Activated T-helper 1 cell treated with anti-CD3 and anti-CD28 coated beads, Interleukin-2, amount 50 U/mL, for 16 hours (primary cell): ENCODE results near the gene ABHD13.
"Not testable (repeated sequence)": the region's sequence is repeated elsewhere in the genome, so short reads cannot be mapped to it uniquely, and the experiment has no call there.

Experiments used
- DNase-seq, 2 donors: peaks; one replicate each; pipeline ENCODE4 v3.0.0-alpha.2; 2020; ENCODE audit warnings: low read depth in 1 of 2, low spot score in 1 of 2

The ABHD13 gene

DNA sequence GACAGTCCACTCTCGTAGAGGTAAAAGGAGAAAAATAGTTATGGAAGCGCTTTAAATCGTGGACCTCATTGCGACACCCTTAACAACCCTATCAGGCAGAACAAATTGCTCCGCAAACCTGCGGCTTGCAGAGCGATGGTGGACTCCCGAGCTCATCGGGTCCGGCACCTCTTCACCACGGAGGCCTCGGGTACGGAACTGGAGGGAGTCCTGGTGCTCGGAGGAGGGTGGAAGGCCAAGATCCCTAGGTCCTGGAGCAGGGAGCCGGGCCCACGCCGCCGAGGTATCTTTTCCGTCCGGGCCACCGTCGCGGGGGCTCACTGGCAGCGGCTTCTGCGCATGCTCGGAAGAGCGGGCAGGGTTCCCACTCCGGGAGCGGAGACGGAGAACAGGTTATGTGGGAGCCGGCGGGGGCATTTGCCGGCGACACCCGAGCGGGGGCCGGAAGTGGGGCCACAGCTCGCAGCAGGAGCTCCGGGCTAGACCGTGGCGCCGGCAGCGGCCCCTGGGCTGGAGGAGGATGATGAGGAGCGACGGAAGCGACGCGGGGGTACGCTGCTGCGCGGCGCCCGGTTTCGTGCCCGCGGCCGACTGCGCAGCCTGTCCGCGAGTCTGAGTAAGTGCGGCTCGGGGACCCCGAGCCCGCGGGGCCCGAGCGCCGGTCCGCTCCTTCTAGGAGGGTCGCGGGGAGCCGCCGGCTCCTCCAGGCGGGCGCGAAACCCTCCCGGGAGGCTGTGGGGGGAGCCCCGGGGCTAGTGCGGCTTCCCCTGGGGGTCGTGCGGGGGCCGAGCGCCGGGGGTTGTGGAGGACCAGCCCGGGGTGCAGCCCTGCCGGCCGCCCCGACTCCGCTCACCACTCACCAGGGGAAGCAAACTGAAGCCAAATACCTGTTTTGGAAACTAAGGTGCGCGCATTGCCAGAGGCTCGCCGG lies at the start of gene ABHD13:
ABHD13 (plus strand) TSS at position 349 of the 931 bp plus-strand sequence. CDS start 10,827 bp downstream, outside the sequence.
- peak; percentile 76 to 86 for DNase-seq

DNA sequence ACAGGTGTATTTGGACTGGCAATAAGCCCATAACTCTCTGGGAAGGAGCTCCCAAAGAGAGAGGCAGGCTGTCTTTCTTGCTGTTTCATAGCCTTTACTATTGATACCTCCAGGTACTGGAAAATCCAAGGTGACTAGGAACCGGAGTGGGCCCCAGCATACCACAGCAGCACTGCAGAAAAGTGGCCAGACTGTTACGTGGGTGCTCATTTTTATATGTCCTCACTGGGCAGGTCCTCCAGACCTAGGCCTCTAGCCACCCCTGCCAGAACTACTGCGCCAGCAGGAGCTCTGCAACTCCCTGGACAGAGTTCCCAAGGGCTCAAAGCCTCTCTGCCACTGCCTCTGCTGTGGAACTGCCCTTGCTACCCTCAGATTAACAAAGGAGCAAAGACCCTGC lies 49.3 kb upstream of the ABHD13 start:
- DNase-seq, result no peak

DNA sequence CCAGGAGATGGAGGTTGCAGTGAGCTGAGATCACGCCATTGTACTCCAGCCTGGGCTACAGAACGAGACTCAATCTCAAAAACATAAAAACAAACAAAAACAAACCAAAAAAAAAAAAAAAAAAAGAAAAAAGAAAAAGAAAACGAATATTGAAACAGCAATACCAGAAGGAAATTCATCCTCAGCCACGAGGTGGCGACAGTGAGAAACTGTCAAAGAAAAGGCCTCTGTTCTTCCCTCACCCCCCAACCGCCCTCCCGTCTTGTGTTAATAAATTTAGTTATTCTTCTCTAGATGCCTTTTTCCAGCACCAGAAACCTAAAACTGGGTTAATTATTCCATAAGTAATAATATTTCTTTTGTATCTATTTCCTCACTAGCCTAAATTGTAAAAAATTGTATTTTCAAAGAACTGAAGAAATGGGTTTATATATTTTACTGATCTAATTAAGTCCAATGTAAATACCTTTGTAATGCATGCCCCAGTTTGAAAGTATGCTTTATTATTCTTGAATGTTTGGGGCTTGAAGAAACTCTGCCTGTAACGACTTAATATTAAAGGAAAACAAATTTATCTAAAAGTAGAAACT lies 41.4 kb upstream of the ABHD13 start:
- peak; percentile 13 to 22 for DNase-seq

DNA sequence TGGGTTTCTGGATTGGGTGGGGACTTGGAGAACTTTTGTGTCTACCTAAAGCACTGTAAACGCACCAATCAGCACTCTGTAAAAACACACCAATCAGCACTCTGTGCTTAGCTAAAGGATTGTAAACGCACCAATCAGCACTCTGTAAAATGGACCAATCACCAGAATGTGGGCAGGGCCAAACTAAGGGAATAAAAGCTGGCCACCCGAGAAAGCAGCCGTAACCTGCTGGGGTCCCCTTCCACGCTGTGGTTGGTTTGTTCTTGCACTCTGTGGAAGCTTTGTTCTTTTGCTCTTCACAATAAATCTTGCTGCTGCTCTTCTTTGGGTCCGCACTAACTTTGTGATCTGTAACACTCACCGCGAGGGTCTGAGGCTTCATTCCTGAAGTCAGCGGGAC lies 40.1 kb upstream of the ABHD13 start:
- no peak for DNase-seq

DNA sequence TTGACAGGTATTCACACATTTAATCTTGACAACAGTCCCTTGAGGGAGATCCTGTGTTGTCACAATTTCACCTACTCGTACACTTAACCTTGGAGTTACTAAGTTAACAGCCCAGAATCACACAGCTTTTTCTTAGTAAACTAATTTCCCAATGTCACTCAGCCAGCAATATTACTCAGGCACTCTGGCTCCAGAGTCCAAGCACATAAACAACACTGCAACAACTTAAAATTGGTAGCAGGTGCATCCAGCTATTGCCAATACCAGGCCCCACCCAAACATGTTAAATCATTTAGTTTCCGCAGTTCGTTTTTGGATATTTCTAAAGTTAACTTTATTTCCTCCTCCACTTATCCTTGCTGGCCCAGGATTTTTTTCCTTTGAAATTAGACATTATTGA lies 35.5 kb upstream of the ABHD13 start:
- no peak for DNase-seq

DNA sequence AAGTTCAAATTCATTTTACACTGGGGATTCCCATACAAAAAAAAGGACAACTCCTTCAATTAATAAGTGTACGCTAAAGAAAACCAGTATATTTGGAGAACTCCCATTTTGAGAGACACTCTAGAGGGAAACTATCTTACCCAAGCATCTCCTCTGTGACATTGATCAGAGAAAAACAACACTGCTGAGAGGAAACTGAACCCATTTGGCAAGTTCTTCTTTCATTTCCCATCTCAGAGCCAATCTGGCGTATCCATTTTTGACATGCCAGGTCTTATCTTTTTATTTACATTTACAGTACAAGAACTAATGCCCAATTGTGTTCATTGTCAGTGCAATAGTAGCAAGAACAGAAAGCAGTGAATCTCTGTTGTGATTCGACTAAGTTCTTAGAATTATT lies 33.0 kb upstream of the ABHD13 start:
- DNase-seq, result no peak

DNA sequence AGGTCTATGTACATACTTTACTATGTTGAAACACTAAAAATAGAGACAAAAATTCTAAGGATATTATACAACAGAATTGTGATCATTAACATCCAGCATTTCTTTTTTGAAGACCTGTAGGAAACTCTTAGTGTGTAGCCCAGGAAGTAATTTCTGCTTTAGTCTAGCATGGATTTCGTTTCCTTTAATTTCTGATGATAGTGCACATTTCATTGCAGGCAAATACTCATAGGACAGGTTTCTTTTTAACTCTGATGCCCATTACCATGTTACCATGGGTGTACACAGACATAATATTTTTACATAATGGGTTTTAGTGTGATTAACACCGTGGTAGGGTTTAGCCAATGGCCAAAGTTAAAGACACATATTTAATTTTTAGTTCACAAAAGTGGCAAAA lies 29.9 kb upstream of the ABHD13 start:
- DNase-seq, result no peak

DNA sequence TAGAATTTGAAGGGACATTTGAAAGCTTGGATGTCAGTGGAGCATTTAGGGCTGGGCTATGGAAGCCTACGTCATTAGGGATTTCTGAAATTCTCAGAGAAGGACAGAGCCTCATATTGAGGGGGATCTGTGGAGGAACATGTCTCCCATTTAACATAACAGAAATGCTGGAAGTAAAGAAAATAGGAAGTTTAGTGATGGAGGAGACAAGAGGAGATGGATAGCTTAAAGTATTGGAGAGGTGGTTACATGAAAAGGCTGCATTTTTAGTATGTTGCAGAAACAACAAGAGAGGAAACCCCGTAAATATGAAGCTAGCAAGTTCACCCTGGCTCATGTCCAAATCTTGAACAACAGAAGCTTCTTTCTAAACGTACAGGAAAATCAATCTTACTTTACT lies 27.3 kb upstream of the ABHD13 start:
- no peak for DNase-seq

DNA sequence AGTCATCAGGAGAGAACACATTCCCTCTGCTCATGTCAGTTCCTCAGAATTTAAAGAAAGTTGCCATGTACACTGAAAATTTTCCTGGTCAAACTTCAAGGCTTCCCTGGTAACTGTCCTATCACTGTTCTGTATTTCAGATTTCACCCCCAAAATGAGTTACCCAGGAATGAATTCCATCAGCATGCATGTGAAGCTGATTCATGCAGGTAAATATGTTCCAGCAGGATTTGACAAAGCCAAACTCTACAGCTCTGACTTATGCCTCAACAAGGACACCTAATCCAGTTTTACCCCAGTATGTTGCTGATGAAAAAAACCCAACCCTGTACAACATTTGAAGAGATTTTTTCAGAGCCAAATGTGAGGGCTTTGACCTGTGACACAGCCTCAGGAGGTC lies 24.4 kb upstream of the ABHD13 start:
- DNase-seq, result no peak

DNA sequence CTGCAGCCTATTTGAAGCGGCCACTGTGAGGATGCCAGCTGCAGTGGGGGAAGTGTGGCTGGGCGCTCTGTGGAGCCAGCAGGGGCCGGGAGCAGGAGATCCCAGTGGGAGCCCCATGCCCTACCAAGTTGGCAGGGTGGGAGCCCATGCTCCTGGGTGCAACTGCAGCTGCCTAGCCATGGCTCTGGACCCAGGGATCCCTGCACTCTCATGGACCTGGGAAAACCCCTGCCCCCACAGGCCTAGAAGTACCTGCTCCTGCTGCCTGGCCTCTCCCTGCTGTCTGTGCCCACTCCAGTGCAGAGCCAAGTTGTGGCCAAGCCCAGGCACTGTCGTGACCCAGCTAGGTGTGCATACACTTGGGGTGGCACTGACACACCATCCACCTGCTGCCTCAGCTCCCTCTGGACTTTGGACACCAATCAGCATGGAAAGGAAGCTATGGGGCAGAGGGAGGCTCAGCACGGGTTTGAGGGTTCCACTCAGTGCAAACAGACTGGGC lies 23.7 kb upstream of the ABHD13 start:
- no peak for DNase-seq

DNA sequence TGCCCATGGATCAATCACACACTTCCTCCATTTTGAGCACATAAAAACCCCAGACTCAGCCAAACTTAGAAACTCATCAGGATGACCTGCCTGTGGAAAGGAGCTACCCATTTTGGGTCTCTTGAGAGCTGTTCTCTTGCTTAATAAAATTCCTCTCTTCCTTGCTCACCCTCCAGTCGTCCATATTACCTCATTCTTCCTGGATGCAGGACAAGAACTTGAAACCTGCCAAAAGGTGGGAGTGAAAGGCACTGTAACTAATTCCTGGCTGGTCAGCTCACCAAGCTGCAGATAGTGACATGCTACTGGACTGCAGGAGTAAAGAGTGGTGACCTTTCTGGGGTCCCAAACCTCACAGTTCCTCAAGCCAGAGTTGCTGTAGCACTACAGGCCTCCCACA lies 23.0 kb upstream of the ABHD13 start:
- no peak for DNase-seq

DNA sequence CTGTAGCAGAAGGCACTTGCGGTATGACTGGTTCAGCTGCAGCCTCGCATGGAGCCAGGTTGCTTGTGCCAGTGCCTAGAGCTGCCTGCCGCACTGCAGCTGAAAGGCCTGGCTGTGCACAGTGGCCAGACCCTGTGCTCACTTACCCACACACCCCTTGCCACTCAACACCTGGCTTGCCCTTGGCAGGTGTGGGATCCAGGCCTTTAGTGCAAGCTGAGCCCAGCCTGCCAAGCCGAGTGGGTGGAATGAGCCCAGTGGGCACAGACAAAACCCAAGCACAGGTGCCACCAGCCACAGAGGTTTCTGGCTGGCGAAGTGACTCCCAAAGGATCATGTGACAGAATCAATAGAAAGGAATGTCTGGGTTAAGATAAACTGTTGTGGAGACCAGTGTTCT lies 22.3 kb upstream of the ABHD13 start:
- no peak for DNase-seq

DNA sequence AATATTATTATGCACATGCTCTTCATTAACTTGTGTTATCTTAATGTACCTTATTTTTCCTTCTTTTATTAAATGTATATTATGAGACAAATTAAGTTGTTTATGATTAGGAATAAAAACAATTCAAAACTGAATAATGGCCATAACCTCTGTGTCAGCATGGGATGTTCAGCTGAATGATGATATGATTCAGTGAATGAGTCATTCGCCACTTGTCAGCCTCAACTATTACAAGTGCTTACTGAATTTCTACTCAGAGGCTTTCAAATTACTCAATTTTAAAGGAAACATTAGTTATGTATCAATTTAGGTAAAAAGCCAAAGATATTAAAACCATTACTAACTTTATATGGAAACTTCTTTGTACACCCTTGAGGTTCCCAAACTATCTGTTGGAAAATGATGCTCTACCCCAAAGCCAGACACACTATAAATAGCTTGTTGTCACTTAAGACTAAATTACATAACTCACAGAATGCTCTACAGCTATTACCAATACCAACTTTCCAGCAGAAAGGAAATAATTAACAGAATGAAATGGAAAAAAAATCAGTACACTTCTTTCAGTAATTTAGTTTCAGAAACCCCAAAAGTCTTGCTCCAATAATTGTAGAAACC lies 17.3 kb upstream of the ABHD13 start:
- no peak for DNase-seq

DNA sequence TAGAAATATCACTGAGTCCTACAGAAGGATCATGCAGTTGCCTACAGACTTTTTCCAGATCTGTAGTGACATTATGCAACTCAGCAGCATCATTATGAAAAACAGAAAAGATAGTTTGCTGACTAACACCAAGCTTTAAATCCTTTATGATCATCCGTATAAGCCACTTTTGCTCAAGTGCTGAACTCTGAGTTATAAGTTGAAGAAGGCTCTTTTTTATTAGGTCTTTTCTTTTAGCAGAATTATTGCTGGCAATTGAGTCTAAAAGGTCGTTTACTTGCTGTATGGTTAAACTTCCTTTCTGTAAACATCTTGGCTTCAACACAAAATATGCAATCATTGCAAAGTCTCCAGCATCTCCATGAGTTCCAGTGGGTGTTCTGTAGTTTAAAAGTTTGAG lies 7.6 kb upstream of the ABHD13 start:
- DNase-seq, result no peak

DNA sequence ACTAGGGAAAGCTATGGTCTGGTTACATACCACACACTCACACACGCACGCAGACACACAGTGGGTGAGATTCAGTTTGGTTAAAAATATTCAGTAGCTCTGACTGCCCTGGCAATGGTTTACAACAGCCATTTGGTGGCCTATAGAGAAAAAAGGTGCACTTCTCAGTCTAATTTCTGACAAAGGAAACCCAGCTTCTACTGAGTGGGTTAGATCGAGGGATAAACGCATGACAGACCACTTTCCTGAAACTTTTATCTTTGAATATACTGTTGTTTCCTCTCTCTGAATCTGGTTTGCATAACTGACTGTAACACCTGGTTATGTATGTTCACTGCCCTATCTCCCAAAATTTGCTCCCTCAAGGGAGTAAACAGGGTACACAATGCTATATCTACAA lies 5.3 kb upstream of the ABHD13 start:
- DNase-seq, result no peak

DNA sequence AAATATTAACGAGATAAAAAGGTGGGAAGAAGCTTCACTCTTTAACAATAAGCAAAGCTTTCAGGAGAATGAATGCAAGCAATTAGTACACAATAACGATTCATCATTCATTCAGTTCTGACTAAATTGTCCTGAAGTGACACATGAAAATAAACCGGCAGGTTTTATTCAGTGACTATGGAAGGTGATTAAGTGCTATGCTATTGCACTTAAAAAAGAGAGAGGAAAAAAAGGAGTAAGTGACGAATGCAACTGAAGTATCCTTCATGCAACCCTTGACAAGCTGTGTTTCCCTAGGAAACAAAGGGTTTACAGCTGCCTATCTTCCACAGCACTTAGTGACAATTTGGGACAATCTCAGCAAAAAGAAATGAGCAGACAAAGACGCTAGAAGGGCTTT lies 4.2 kb upstream of the ABHD13 start:
- no peak for DNase-seq

DNA sequence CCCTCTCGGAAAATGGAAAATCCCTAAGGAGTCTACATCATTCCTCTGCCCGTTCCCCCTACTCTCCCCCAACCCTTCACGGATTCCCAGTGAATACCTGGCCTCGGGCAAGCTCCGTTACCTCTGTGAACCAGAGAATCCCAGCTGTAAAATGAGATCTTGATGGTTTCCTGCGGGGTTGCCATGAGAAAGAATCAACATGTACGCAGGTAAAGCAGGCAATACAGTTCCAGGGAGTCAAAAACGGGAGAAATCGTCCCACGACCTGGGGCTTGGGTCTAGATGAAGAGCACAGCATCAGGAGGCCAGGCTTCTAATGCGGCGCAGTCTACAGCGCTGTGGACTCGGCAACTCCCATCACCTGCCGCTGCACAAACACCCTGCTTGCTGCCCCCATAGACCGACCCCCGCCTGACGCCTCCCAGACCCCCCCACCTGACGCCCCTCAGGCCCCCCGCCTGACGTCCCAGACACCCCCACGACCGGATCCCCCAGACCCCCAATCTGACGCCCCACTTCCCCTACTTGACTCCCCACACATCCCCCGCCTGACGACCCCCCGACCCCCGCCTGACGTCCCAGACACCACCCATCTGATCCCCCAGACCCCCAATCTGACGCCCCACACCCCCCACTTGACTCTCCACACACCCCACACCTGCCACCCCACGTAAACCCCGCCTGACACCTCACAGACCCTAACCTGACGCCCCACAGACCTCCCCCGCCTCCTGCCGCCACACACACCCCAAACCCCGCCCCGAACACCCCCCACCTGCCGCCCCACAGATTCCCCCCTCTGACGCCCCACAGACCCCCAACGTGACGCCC lies 3.5 kb upstream of the ABHD13 start:
- DNase-seq, result no peak

DNA sequence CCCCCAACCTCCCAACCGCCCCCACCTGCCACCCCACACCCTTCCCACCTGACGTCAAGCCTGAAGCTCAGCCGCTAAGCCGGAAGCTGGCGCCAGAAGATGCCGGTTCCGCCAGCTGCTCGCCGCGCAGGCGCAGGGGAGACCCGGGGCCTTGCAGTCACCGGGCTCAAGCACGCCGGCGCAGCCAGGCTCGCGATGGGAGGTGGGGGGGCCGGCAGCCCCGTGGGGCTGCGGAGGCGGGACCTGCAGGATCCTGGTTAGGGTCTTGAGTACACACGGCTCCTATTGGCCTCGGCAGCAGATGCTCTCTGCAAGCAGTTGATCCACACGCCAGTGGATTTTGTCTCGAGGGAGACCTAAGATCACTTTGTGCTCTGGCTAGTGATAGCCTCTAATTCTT lies 2.8 kb upstream of the ABHD13 start, which contains the start of gene LIG4:
LIG4 (minus strand) TSS at position 101 of the 400 bp plus-strand sequence. CDS start 4,268 bp downstream, outside the sequence.
- DNase-seq, result peak; percentile 71 to 83

DNA sequence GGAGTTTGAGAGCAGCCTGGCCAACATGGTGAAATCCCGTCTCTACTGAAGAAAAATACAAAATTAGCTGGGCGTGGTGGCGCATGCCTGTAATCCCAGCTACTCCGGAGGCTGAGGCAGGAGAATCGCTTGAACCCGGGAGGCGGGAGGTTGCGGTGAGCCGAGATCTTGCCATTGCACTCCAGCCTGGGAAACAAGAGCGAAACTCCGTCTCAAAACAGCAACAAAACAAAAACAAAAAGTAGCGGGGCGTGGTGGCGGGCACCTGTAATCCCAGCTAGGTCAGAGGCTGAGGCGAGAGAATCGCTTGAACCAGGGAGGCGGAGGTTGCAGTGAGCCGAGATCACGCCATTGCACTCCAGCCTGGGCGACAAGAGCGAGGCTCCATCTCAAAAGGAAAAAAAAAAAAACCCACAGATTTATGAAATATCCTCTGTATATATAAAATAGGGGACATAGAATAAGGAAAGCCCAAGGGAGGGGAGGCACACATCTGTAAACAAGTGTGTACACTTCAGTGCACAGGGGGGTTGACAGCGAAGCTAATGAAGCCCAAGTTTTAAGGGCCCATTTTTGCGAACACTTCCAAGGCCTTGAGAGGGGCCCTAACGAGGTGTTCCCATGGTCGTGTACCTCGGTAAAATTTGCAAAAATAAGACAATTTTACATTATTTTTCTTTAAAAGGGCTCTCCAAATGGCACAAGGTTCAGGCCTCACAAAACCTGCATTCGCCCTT lies 717 bp upstream of the ABHD13 start:
- not testable (repeated sequence) for DNase-seq

DNA sequence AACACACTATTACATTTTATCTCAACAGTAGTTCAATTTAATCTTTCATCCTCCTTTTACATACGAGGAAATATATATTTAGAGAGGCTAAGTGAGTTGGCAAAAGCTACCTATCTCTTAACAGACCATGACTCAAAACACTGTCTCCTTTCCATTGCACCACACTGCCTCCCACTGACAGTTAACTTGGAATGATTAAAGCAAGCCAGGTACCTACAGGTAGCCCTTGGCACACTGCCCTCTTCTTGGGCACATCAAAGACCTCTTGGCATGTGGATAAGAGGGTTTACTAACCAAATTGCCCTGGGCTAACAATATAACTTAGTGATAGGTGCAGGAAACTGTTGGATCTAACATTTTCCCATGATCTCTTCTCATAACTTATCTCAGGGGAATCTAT lies 1.8 kb downstream of the ABHD13 start:
- DNase-seq, result no peak
